ENCODE measurements around the gene ENTREP3.
"Not testable (repeated sequence)": the region's sequence is repeated elsewhere in the genome, so short reads cannot be mapped to it uniquely, and the experiment has no call there.

The ENTREP3 gene

DNA sequence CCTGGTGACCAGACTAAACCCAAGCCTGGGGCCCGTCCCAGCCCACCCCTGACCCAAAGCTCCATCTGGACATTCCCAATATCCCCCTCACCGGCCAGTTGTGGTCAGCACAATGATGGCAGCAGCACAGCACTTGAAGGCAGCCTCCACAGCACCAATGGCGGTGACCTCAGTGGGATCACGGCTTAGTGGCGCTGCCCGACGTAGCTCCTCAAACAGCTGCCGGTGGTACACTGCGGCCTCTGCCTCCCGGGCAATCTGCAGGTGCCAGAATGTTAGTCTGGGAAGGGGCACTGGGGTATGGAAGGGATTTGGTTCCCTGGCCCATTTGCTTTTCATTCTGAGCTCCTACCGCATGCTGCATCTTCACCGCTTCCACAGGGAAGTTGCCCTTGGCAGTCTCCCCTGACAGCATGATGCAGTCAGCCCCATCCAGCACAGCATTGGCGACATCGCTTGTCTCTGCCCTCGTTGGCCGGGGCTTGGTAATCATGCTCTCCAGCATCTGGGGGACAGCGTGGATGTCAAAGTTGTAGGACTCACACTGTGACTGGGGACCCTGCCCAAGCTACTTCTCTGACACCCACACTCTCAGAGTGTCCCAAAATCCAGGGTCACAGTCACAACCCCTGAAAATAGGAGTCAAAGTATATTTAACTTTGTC is 37.9 kb upstream of the ENTREP3 start:
- peaks cover 3% of the 10 kb centered on the region for H3K9me3 Mint-ChIP-seq
- no peak overlapping the region for H3K27ac Mint-ChIP-seq
- peaks cover 56% of the 10 kb centered on the region for H3K27me3 Mint-ChIP-seq (ENCODE audit: low read depth)
- H3K4me3 Mint-ChIP-seq = no peak overlapping the region
- peaks cover 13% of the 10 kb centered on the region for H3K4me1 Mint-ChIP-seq
- TF ChIP-seq, protein P1, sequence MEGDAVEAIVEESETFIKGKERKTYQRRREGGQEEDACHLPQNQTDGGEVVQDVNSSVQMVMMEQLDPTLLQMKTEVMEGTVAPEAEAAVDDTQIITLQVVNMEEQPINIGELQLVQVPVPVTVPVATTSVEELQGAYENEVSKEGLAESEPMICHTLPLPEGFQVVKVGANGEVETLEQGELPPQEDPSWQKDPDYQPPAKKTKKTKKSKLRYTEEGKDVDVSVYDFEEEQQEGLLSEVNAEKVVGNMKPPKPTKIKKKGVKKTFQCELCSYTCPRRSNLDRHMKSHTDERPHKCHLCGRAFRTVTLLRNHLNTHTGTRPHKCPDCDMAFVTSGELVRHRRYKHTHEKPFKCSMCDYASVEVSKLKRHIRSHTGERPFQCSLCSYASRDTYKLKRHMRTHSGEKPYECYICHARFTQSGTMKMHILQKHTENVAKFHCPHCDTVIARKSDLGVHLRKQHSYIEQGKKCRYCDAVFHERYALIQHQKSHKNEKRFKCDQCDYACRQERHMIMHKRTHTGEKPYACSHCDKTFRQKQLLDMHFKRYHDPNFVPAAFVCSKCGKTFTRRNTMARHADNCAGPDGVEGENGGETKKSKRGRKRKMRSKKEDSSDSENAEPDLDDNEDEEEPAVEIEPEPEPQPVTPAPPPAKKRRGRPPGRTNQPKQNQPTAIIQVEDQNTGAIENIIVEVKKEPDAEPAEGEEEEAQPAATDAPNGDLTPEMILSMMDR (IDR thresholded peaks at IDR 0.05; ENCODE audit: unreplicated experiment in 3 of 3) = no peak
- H3K36me3 Mint-ChIP-seq (ENCODE audit: low read depth) = no peaks in the 10 kb centered on the region

DNA sequence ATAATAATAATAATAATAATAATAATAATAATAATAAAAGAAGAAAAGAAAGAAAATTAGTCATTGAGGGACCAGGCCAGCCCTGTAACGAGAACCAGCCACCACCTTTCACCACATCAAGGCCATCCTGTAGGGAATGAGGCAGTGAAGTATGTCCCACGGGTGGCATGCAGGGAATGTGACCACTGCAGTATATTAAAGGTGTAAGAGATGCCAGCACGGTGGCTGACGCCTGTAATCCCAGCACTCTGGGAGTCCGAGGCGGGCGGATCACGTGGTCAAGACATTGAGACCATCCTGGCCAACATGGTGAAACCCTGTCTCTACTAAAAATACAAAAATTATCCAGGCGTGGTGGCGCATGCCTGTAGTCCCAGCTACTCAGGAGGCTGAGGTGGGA is 35.7 kb upstream of the ENTREP3 start:
- H3K4me1 Mint-ChIP-seq; H3K27ac Mint-ChIP-seq; H3K9me3 Mint-ChIP-seq; H3K4me3 Mint-ChIP-seq; H3K36me3 Mint-ChIP-seq (ENCODE audit: low read depth): not testable (repeated sequence)
- H3K27me3 Mint-ChIP-seq (ENCODE audit: low read depth) = peaks cover 36% of the 10 kb centered on the region

DNA sequence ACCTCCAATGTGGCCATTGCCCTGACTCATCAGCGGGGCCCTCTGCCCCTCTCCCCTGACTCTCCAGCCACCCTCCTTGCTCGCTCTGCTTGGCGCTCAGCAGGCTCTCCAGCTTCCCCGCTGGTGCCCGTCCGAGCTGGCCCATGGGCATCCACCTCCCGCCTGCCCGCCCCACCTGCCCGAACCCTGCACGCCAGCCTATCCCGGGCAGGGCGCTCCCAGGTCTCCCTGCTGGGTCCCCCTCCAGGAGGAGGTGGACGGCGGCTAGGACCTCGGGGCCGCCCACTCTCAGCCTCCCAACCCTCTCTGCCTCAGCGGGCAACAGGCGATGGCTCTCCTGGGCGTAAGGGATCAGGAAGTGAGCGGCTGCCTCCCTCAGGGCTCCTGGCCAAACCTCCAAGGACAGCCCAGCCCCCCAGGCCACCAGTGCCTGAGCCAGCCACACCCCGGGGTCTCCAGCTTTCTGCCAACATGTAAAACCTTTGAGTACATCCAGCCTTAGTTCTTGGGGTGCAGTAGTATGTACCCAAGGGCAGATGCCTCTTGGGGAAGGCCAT is 32.8 kb upstream of the ENTREP3 start:
- Mint-ChIP-seq H3K4me3 (no peak overlapping the region), H3K4me1 (no peaks in the 10 kb centered on the region)
- TF ChIP-seq, protein P1 (IDR thresholded peaks at IDR 0.05; ENCODE audit: unreplicated experiment in 3 of 3) = no peak

DNA sequence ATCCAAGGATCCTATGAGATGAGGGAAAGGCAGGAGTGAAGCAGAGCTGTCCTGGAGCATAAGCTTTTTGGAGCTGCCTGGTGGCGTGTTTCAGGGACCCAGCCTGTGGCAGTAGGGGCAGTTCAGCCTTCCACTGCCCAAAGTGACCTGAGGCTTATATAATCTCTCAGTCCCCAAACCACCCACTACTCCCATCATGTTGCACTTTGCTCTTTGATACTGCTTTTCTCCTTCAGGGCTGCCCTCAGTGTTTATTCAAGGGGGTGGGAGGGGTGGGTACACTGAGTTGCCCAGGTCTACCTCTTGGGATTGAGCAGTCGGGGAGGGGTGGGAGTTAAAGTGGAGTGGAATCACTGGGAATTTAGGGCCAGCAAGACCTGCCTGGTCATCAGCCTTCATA is 31.3 kb upstream of the ENTREP3 start:
- Mint-ChIP-seq H3K4me3 (no peak overlapping the region), H3K4me1 (no peaks in the 10 kb centered on the region), H3K36me3 (ENCODE audit: low read depth) (peaks cover 8% of the 10 kb centered on the region), H3K27me3 (ENCODE audit: low read depth) (peaks cover 3% of the 10 kb centered on the region), H3K27ac (no peak overlapping the region), H3K9me3 (no peaks in the 10 kb centered on the region)
- TF ChIP-seq, protein P1 (IDR thresholded peaks at IDR 0.05; ENCODE audit: unreplicated experiment in 3 of 3) = no peak

More for the DNA sequence above, 32.8 kb upstream of the ENTREP3 start:
- no peaks in the 10 kb centered on the region for H3K36me3 Mint-ChIP-seq (ENCODE audit: low read depth)
- H3K27ac Mint-ChIP-seq = no peak overlapping the region
- H3K27me3 Mint-ChIP-seq (ENCODE audit: low read depth) = peaks cover 13% of the 10 kb centered on the region
- H3K9me3 Mint-ChIP-seq = no peaks in the 10 kb centered on the region

DNA sequence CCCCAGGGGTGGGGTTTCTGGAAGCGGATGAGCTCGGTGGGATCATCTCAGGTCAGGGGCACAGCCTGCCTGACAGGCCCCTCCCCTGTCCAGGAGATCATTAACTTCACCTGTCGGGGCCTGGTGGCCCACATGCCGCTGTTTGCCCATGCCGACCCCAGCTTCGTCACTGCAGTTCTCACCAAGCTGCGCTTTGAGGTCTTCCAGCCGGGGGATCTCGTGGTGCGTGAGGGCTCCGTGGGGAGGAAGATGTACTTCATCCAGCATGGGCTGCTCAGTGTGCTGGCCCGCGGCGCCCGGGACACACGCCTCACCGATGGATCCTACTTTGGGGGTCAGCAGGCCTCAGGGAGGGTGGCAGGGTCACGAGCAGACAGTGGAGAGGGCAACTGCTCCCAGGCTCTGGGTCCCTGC is 30.4 kb upstream of the ENTREP3 start:
- no peaks in the 10 kb centered on the region for H3K9me3 Mint-ChIP-seq
- H3K27me3 Mint-ChIP-seq (ENCODE audit: low read depth) = no peaks in the 10 kb centered on the region
- H3K36me3 Mint-ChIP-seq (ENCODE audit: low read depth) = peaks cover 8% of the 10 kb centered on the region
- no peak overlapping the region for H3K4me3 Mint-ChIP-seq
- TF ChIP-seq, protein P1 (IDR thresholded peaks at IDR 0.05; ENCODE audit: unreplicated experiment in 3 of 3) = no peak
- H3K27ac Mint-ChIP-seq = no peak overlapping the region
- H3K4me1 Mint-ChIP-seq = no peaks in the 10 kb centered on the region

DNA sequence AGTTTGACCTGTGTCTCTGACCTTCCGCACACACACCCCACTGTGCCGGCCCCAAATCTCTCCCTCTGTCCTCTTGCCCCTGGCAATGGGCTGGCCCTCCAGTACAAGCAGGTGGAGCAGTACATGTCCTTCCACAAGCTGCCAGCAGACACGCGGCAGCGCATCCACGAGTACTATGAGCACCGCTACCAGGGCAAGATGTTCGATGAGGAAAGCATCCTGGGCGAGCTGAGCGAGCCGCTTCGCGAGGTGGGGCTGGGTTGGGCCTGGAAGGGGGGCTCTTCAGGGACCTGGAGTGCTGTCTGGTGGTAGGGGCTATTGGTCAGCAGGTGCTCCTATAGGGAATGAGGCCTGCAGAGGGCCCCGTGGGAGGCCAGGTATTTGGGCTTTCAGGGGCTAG is 29.8 kb upstream of the ENTREP3 start:
- no peak overlapping the region for H3K4me3 Mint-ChIP-seq
- TF ChIP-seq, protein P1 (IDR thresholded peaks at IDR 0.05; ENCODE audit: unreplicated experiment in 3 of 3) = no peak
- H3K9me3 Mint-ChIP-seq = no peaks in the 10 kb centered on the region
- H3K36me3 Mint-ChIP-seq (ENCODE audit: low read depth) = peaks cover 8% of the 10 kb centered on the region
- no peaks in the 10 kb centered on the region for H3K4me1 Mint-ChIP-seq
- no peaks in the 10 kb centered on the region for H3K27me3 Mint-ChIP-seq (ENCODE audit: low read depth)
- H3K27ac Mint-ChIP-seq = no peak overlapping the region

All from nephron (organoid).